Astrocyte (in vitro differentiated cells and primary cell): ENCODE measurements around the gene NRTN. TPM values are rescaled to one million over a fixed set of nuclear protein-coding genes. Genes with fewer than 3 reads are reported as not detected.

Experiments
- DNase-seq: peaks from one replicate; pipeline ENCODE4 v3.0.0-alpha.2; 2010; ENCODE audit warnings: low read depth
- FAIRE-seq: peaks from 2 replicates; lab custom pipeline; 2011; peaks lifted over from hg19 to GRCh38; lab: Jason Lieb, UNC
- H2AFZ ChIP-seq: 2 replicates; pipeline ENCODE4 v1.6.0; 2012; ENCODE audit warnings: low read depth, low read length, inconsistent platforms
- H3K27ac ChIP-seq: 2 replicates; pipeline ENCODE4 v1.5.1; 2011; ENCODE audit warnings: low read depth, low read length, inconsistent platforms
- H3K27me3 ChIP-seq: 2 replicates; pipeline ENCODE4 v1.6.0; 2011; ENCODE audit warnings: low read length, inconsistent platforms; ENCODE audit not compliant: insufficient read depth
- H3K36me3 ChIP-seq: 2 replicates; pipeline ENCODE4 v1.5.1; 2011; ENCODE audit warnings: low read length, inconsistent platforms; ENCODE audit not compliant: insufficient read depth
- H3K4me1 ChIP-seq: 2 replicates; pipeline ENCODE4 v1.5.1; 2011; ENCODE audit warnings: low read length, inconsistent platforms; ENCODE audit not compliant: insufficient read depth
- H3K4me2 ChIP-seq: 2 replicates; pipeline ENCODE4 v1.6.0; 2012; ENCODE audit warnings: low read length, inconsistent platforms
- H3K4me3 ChIP-seq: 2 replicates; pipeline ENCODE4 v1.5.1; 2011; ENCODE audit warnings: low read depth, mild to moderate bottlenecking, low read length, inconsistent platforms; ENCODE audit not compliant: insufficient read depth
- H3K79me2 ChIP-seq: 2 replicates; pipeline ENCODE4 v1.6.0; 2012; ENCODE audit warnings: mild to moderate bottlenecking, low read length, inconsistent platforms; ENCODE audit not compliant: insufficient read depth
- H3K9ac ChIP-seq: 2 replicates; pipeline ENCODE4 v1.6.0; 2012; ENCODE audit warnings: mild to moderate bottlenecking, low read length, inconsistent platforms
- H3K9me3 ChIP-seq: 2 replicates; pipeline ENCODE4 v1.5.1; 2012; ENCODE audit warnings: low read depth, mild to moderate bottlenecking, low read length, inconsistent platforms; ENCODE audit not compliant: insufficient read depth
- H4K20me1 ChIP-seq: 2 replicates; pipeline ENCODE4 v1.6.0; 2012; ENCODE audit warnings: low read length, inconsistent platforms; ENCODE audit not compliant: insufficient read depth
- H3K27ac Mint-ChIP-seq: one replicate; pipeline ENCODE4 v1.8.0; 2021; ENCODE audit warnings: mild to moderate bottlenecking, mixed read lengths; ENCODE audit not compliant: unreplicated experiment
- H3K27me3 Mint-ChIP-seq: one replicate; pipeline ENCODE4 v1.8.0; 2021; ENCODE audit warnings: low read depth, mixed read lengths; ENCODE audit not compliant: unreplicated experiment
- H3K36me3 Mint-ChIP-seq: one replicate; pipeline ENCODE4 v1.8.0; 2021; ENCODE audit warnings: low read depth, mixed read lengths; ENCODE audit not compliant: unreplicated experiment
- H3K4me1 Mint-ChIP-seq: one replicate; pipeline ENCODE4 v1.8.0; 2021; ENCODE audit warnings: low read depth, mixed read lengths; ENCODE audit not compliant: unreplicated experiment
- H3K4me3 Mint-ChIP-seq: one replicate; pipeline ENCODE4 v1.8.0; 2021; ENCODE audit warnings: mild to moderate bottlenecking, moderate library complexity, mixed read lengths; ENCODE audit not compliant: unreplicated experiment
- H3K9me3 Mint-ChIP-seq: one replicate; pipeline ENCODE4 v1.8.0; 2021; ENCODE audit warnings: mild to moderate bottlenecking, mixed read lengths; ENCODE audit not compliant: unreplicated experiment
- CTCF ChIP-seq: IDR thresholded peaks from 2 replicates; pipeline ENCODE4 v1.5.1; 2011; ENCODE audit warnings: low read depth, mild to moderate bottlenecking, inconsistent platforms, low read length, moderate library complexity; ENCODE audit not compliant: insufficient read depth
- EZH2 ChIP-seq: IDR thresholded peaks from 2 replicates; pipeline ENCODE4 v1.6.1; 2012; ENCODE audit warnings: mild to moderate bottlenecking, low read length, inconsistent platforms; ENCODE audit not compliant: insufficient read depth
- total RNA-seq: library from RNA; stranded (reverse); gene quantifications from 2 replicates; pipeline ENCODE4 v1.2.1, GENCODE V29; 2021

NRTN gene
- total RNA-seq, 1 donor from 2014 or later: 0.66 TPM

GRCh38 chr19:5803441-5803751 is 1.5 kb upstream of the NRTN start:
- H3K4me1 ChIP-seq: peaks cover 5% of the 10 kb centered on the region
- Mint-ChIP-seq H3K4me3 (no peak overlapping the region), H3K36me3 (no peaks in the 10 kb centered on the region), H3K27me3 (peaks cover 44% of the 10 kb centered on the region), H3K27ac (peak overlapping the region; percentile 26), H3K4me1 (no peaks in the 10 kb centered on the region), H3K9me3 (no peaks in the 10 kb centered on the region)
- H3K27ac ChIP-seq: no peak overlapping the region
- no peak overlapping the region for H3K4me3 ChIP-seq
- DNase-seq (no peak), FAIRE-seq (no peak)
- peaks cover 20% of the 10 kb centered on the region for H3K27me3 ChIP-seq
- H2AFZ ChIP-seq: peak overlapping the region; percentile 58
- peak overlapping the region; percentile 86 for H3K4me2 ChIP-seq
- H4K20me1 ChIP-seq: no peaks in the 10 kb centered on the region
- H3K36me3 ChIP-seq: no peaks in the 10 kb centered on the region
- TF ChIP-seq EZH2 (no peak), CTCF (no peak)
- no peaks in the 10 kb centered on the region for H3K79me2 ChIP-seq
- H3K9me3 ChIP-seq: no peaks in the 10 kb centered on the region
- peak overlapping the region; percentile 40 for H3K9ac ChIP-seq

GRCh38 chr19:5803752-5804515 is 933 bp upstream of the NRTN start:
- Mint-ChIP-seq H3K9me3 (no peaks in the 10 kb centered on the region), H3K4me3 (peak overlapping the region; percentile 72), H3K36me3 (no peaks in the 10 kb centered on the region), H3K27me3 (peaks cover 42% of the 10 kb centered on the region), H3K4me1 (no peaks in the 10 kb centered on the region), H3K27ac (no peak overlapping the region)
- Histone ChIP-seq H3K27ac (no peak overlapping the region), H3K27me3 (peaks cover 20% of the 10 kb centered on the region), H3K9me3 (no peaks in the 10 kb centered on the region), H4K20me1 (no peaks in the 10 kb centered on the region), H3K36me3 (no peaks in the 10 kb centered on the region), H3K4me1 (peaks cover 5% of the 10 kb centered on the region), H3K4me2 (peak overlapping the region; percentile 86), H2AFZ (peak overlapping the region; percentile 58), H3K79me2 (no peaks in the 10 kb centered on the region), H3K4me3 (peak overlapping the region; percentile 21), H3K9ac (peak overlapping the region; percentile 40)
- FAIRE-seq (no peak), DNase-seq (peak; percentile 47)
- TF ChIP-seq CTCF: peak; percentile 66
- TF ChIP-seq EZH2: no peak

- H3K9ac ChIP-seq: no peak overlapping the region
- Mint-ChIP-seq H3K4me1 (no peaks in the 10 kb centered on the region), H3K27ac (no peak overlapping the region), H3K36me3 (no peaks in the 10 kb centered on the region), H3K9me3 (no peaks in the 10 kb centered on the region), H3K27me3 (peaks cover 41% of the 10 kb centered on the region), H3K4me3 (peak overlapping the region; percentile 34)
- H3K27ac ChIP-seq: no peak overlapping the region
- no peaks in the 10 kb centered on the region for H3K36me3 ChIP-seq
- H3K4me3 ChIP-seq: no peak overlapping the region
- no peak for DNase-seq
- peaks cover 5% of the 10 kb centered on the region for H3K4me1 ChIP-seq
- H3K9me3 ChIP-seq: no peaks in the 10 kb centered on the region
- no peaks in the 10 kb centered on the region for H4K20me1 ChIP-seq
- no peak overlapping the region for H2AFZ ChIP-seq
- TF ChIP-seq CTCF: peak; percentile 45
- TF ChIP-seq EZH2: peak; percentile 96
- FAIRE-seq: no peak
- peaks cover 20% of the 10 kb centered on the region for H3K27me3 ChIP-seq
- H3K4me2 ChIP-seq: no peak overlapping the region
- H3K79me2 ChIP-seq: no peaks in the 10 kb centered on the region
These were observed 730 bp downstream of the NRTN start for GRCh38 chr19:5805462-5806132.
